T-helper 1 cell treated with Interleukin-12 subunit alpha and Interleukin-12 subunit beta and Interleukin-4 antibody, amounts not matched to agents 30 μg/mL and 1 μg/mL, for 36 hours (primary cell): ENCODE data around the gene ADAP2.
A peak's percentile ranks its signal among the peaks of the same experiment; 100 is the strongest.
"Not testable (repeated sequence)": the region's sequence is repeated elsewhere in the genome, so short reads cannot be mapped to it uniquely, and the experiment has no call there.

Source experiments
- H3K27ac Mint-ChIP-seq: one replicate; pipeline ENCODE4 v1.8.0; 2021; ENCODE audit warnings: mild to moderate bottlenecking, mixed read lengths
- H3K27me3 Mint-ChIP-seq: one replicate; pipeline ENCODE4 v1.8.0; 2021; ENCODE audit warnings: low read depth, mixed read lengths
- H3K36me3 Mint-ChIP-seq: one replicate; pipeline ENCODE4 v1.8.0; 2021; ENCODE audit warnings: low read depth, mixed read lengths
- H3K4me1 Mint-ChIP-seq: one replicate; pipeline ENCODE4 v1.8.0; 2021; ENCODE audit warnings: low read depth, mixed read lengths
- H3K4me3 Mint-ChIP-seq: one replicate; pipeline ENCODE4 v1.8.0; 2021; ENCODE audit warnings: mild to moderate bottlenecking, moderate library complexity, mixed read lengths
- H3K9me3 Mint-ChIP-seq: one replicate; pipeline ENCODE4 v1.8.0; 2021; ENCODE audit warnings: mixed read lengths

Gene ADAP2

GRCh38 chr17:30970831-30971567 lies 49.3 kb downstream of the ADAP2 start, which contains the start of gene RNF135:
TSS of gene RNF135 (plus strand) at chr17:30971039. CDS start at chr17:30971074, 35 bp downstream.
- Mint-ChIP-seq H3K4me1 (peaks cover 24% of the 10 kb centered on the region), H3K4me3 (peak within 1 kb of the TSS; percentile 95), H3K9me3 (no peaks in the 10 kb centered on the region), H3K36me3 (peaks cover 14% of the 10 kb centered on the region), H3K27ac (peak within 1 kb of the TSS; percentile 96), H3K27me3 (no peaks in the 10 kb centered on the region)

GRCh38 chr17:30975042-30975820 lies 53.5 kb downstream of the ADAP2 start:
- no peaks in the 10 kb centered on the region for H3K9me3 Mint-ChIP-seq
- no peaks in the 10 kb centered on the region for H3K27me3 Mint-ChIP-seq
- H3K36me3 Mint-ChIP-seq = peaks cover 14% of the 10 kb centered on the region
- H3K27ac Mint-ChIP-seq = no peak overlapping the region
- no peak overlapping the region for H3K4me3 Mint-ChIP-seq
- peaks cover 15% of the 10 kb centered on the region for H3K4me1 Mint-ChIP-seq

- not testable (repeated sequence) for H3K27ac Mint-ChIP-seq, H3K36me3 Mint-ChIP-seq, H3K27me3 Mint-ChIP-seq, H3K9me3 Mint-ChIP-seq, H3K4me1 Mint-ChIP-seq, H3K4me3 Mint-ChIP-seq
Observed at GRCh38 chr17:30979919-30980318, 58.2 kb downstream of the ADAP2 start.

GRCh38 chr17:30981531-30982519 lies 60.1 kb downstream of the ADAP2 start:
- Mint-ChIP-seq H3K9me3 (no peaks in the 10 kb centered on the region), H3K36me3 (peaks cover 2% of the 10 kb centered on the region), H3K4me3 (no peak overlapping the region), H3K27ac (no peak overlapping the region), H3K27me3 (no peaks in the 10 kb centered on the region), H3K4me1 (no peaks in the 10 kb centered on the region)

GRCh38 chr17:30982855-30983254 lies 61.1 kb downstream of the ADAP2 start:
- H3K9me3 Mint-ChIP-seq = no peaks in the 10 kb centered on the region
- peaks cover 4% of the 10 kb centered on the region for H3K36me3 Mint-ChIP-seq
- H3K4me3 Mint-ChIP-seq = no peak overlapping the region
- H3K27me3 Mint-ChIP-seq = no peaks in the 10 kb centered on the region
- no peaks in the 10 kb centered on the region for H3K4me1 Mint-ChIP-seq
- no peak overlapping the region for H3K27ac Mint-ChIP-seq

- H3K27ac Mint-ChIP-seq = no peak overlapping the region
- no peaks in the 10 kb centered on the region for H3K27me3 Mint-ChIP-seq
- H3K4me1 Mint-ChIP-seq = no peaks in the 10 kb centered on the region
- H3K36me3 Mint-ChIP-seq = peaks cover 7% of the 10 kb centered on the region
- H3K9me3 Mint-ChIP-seq = no peaks in the 10 kb centered on the region
- no peak overlapping the region for H3K4me3 Mint-ChIP-seq
Observed at GRCh38 chr17:30990458-30990857, 68.7 kb downstream of the ADAP2 start.

GRCh38 chr17:30992551-30992950 lies 70.8 kb downstream of the ADAP2 start:
- Mint-ChIP-seq H3K4me3 (no peak overlapping the region), H3K36me3 (peaks cover 8% of the 10 kb centered on the region), H3K27ac (no peak overlapping the region), H3K4me1 (no peaks in the 10 kb centered on the region), H3K27me3 (no peaks in the 10 kb centered on the region), H3K9me3 (no peaks in the 10 kb centered on the region)

GRCh38 chr17:30995347-30995746 lies 73.6 kb downstream of the ADAP2 start:
- Mint-ChIP-seq H3K4me1 (no peaks in the 10 kb centered on the region), H3K4me3 (no peak overlapping the region), H3K9me3 (no peaks in the 10 kb centered on the region), H3K27ac (no peak overlapping the region), H3K36me3 (peaks cover 7% of the 10 kb centered on the region), H3K27me3 (no peaks in the 10 kb centered on the region)

- no peaks in the 10 kb centered on the region for H3K27me3 Mint-ChIP-seq
Observed at GRCh38 chr17:30996486-30996885, 74.7 kb downstream of the ADAP2 start.

GRCh38 chr17:30997270-30997669 lies 75.5 kb downstream of the ADAP2 start:
- peaks cover 7% of the 10 kb centered on the region for H3K36me3 Mint-ChIP-seq
- H3K4me3 Mint-ChIP-seq = no peak overlapping the region
- H3K27ac Mint-ChIP-seq = no peak overlapping the region
- H3K4me1 Mint-ChIP-seq = no peaks in the 10 kb centered on the region
- H3K9me3 Mint-ChIP-seq = no peaks in the 10 kb centered on the region
- H3K27me3 Mint-ChIP-seq = no peaks in the 10 kb centered on the region

More at GRCh38 chr17:30996486-30996885, 74.7 kb downstream of the ADAP2 start:
- no peaks in the 10 kb centered on the region for H3K4me1 Mint-ChIP-seq
- H3K9me3 Mint-ChIP-seq = no peaks in the 10 kb centered on the region
- H3K36me3 Mint-ChIP-seq = peaks cover 7% of the 10 kb centered on the region
- H3K27ac Mint-ChIP-seq = no peak overlapping the region
- no peak overlapping the region for H3K4me3 Mint-ChIP-seq

- Mint-ChIP-seq H3K9me3 (no peaks in the 10 kb centered on the region), H3K36me3 (peaks cover 7% of the 10 kb centered on the region), H3K4me3 (no peak overlapping the region), H3K27me3 (no peaks in the 10 kb centered on the region), H3K4me1 (no peaks in the 10 kb centered on the region), H3K27ac (no peak overlapping the region)
Observed at GRCh38 chr17:30997842-30998241, 76.1 kb downstream of the ADAP2 start.

- Mint-ChIP-seq H3K36me3 (peaks cover 7% of the 10 kb centered on the region), H3K9me3 (no peaks in the 10 kb centered on the region), H3K27ac (no peak overlapping the region), H3K4me3 (no peak overlapping the region), H3K27me3 (no peaks in the 10 kb centered on the region), H3K4me1 (peaks cover 5% of the 10 kb centered on the region)
Observed at GRCh38 chr17:31002047-31002446, 80.3 kb downstream of the ADAP2 start.

GRCh38 chr17:31003225-31003866 lies 81.6 kb downstream of the ADAP2 start:
- Mint-ChIP-seq H3K27me3 (peaks cover 10% of the 10 kb centered on the region), H3K4me3 (no peak overlapping the region), H3K36me3 (peaks cover 7% of the 10 kb centered on the region), H3K9me3 (no peaks in the 10 kb centered on the region), H3K4me1 (peaks cover 13% of the 10 kb centered on the region), H3K27ac (no peak overlapping the region)

GRCh38 chr17:31004160-31004559 lies 82.4 kb downstream of the ADAP2 start:
- H3K9me3 Mint-ChIP-seq = no peaks in the 10 kb centered on the region
- H3K27me3 Mint-ChIP-seq = peaks cover 10% of the 10 kb centered on the region
- peaks cover 17% of the 10 kb centered on the region for H3K4me1 Mint-ChIP-seq
- H3K4me3 Mint-ChIP-seq = no peak overlapping the region
- no peak overlapping the region for H3K27ac Mint-ChIP-seq
- H3K36me3 Mint-ChIP-seq = peaks cover 7% of the 10 kb centered on the region
